Osteocyte (in vitro differentiated cells): ENCODE results near the gene FAM13C. TPM values are rescaled to one million over a fixed set of nuclear protein-coding genes. Genes with fewer than 3 reads are reported as not detected.
"Not testable (repeated sequence)": the region's sequence is repeated elsewhere in the genome, so short reads cannot be mapped to it uniquely, and the experiment has no call there.

Experiments
- DNase-seq: peaks from one replicate; pipeline ENCODE4 v3.0.0; 2021; ENCODE audit warnings: mixed read lengths; ENCODE audit not compliant: unreplicated experiment; ENCODE audit errors: extremely low spot score
- H3K27ac Mint-ChIP-seq: one replicate; pipeline ENCODE4 v1.8.0; 2021; ENCODE audit warnings: mild to moderate bottlenecking, mixed read lengths; ENCODE audit not compliant: unreplicated experiment
- H3K27me3 Mint-ChIP-seq: one replicate; pipeline ENCODE4 v1.8.0; 2021; ENCODE audit warnings: mixed read lengths; ENCODE audit not compliant: unreplicated experiment
- H3K36me3 Mint-ChIP-seq: one replicate; pipeline ENCODE4 v1.8.0; 2021; ENCODE audit warnings: mixed read lengths; ENCODE audit not compliant: unreplicated experiment
- H3K4me1 Mint-ChIP-seq: one replicate; pipeline ENCODE4 v1.8.0; 2021; ENCODE audit warnings: mixed read lengths; ENCODE audit not compliant: unreplicated experiment
- H3K4me3 Mint-ChIP-seq: one replicate; pipeline ENCODE4 v1.8.0; 2021; ENCODE audit warnings: mild to moderate bottlenecking, moderate library complexity, mixed read lengths; ENCODE audit not compliant: unreplicated experiment
- H3K9me3 Mint-ChIP-seq: one replicate; pipeline ENCODE4 v1.8.0; 2021; ENCODE audit warnings: mixed read lengths; ENCODE audit not compliant: unreplicated experiment
- total RNA-seq: library from RNA; stranded (reverse); gene quantifications from 2 replicates; pipeline ENCODE4 v1.2.1, GENCODE V29; 2021
- TF ChIP-seq, protein P1 (sequence below): fragments of 200-600 bp; sonication (generic); IDR thresholded peaks from 2 replicates; pipeline ENCODE4 v1.5.0; 2021; ENCODE audit warnings: antibody characterized with exemption, mild to moderate bottlenecking, moderate library complexity

FAM13C gene
- total RNA-seq, 1 donor from 2014 or later = 3.2 TPM

DNA sequence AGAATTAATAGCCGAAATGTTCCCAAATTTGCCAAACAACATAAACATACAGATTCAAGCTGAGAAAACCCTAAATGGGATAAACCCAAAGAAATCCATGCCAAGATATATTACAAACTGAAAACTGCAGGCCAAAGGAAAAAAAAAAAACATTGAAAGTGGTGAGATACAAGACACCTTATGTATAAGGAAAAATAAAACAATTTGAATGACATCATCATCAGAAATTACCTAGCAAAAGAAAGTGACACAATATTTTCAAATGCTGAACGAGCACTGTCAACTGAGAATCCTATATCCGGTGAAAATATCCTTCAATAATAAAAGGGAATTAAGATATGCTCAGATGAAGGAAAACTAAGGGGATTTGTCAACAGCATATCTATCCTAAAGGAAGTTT, 119.4 kb downstream of the FAM13C start:
- Mint-ChIP-seq H3K9me3 (peaks cover 4% of the 10 kb centered on the region), H3K36me3 (no peaks in the 10 kb centered on the region), H3K4me1 (no peaks in the 10 kb centered on the region), H3K4me3 (no peak overlapping the region), H3K27ac (no peak overlapping the region), H3K27me3 (peaks cover 37% of the 10 kb centered on the region)
- TF ChIP-seq, protein P1, sequence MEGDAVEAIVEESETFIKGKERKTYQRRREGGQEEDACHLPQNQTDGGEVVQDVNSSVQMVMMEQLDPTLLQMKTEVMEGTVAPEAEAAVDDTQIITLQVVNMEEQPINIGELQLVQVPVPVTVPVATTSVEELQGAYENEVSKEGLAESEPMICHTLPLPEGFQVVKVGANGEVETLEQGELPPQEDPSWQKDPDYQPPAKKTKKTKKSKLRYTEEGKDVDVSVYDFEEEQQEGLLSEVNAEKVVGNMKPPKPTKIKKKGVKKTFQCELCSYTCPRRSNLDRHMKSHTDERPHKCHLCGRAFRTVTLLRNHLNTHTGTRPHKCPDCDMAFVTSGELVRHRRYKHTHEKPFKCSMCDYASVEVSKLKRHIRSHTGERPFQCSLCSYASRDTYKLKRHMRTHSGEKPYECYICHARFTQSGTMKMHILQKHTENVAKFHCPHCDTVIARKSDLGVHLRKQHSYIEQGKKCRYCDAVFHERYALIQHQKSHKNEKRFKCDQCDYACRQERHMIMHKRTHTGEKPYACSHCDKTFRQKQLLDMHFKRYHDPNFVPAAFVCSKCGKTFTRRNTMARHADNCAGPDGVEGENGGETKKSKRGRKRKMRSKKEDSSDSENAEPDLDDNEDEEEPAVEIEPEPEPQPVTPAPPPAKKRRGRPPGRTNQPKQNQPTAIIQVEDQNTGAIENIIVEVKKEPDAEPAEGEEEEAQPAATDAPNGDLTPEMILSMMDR = no peak
- DNase-seq = no peak

DNA sequence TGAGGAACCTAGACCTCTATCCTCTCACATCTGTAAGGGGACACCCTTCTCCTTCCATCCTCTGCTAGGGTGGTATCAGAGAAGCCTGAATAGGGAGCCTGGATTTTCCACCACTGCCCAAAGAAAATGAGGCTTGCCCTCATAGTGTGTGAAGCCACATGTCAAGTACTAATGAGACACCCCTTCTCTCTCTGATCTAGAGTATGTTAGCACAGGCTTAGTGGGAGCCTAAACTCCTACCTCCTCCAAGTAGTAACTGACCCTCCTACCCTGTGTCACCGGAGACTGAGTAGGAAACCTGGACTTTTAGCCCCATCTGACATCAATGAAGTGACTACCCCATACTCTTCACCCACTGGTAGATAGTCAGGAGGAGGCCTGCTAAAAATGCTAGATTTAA, 120.3 kb downstream of the FAM13C start:
- H3K36me3 Mint-ChIP-seq = no peaks in the 10 kb centered on the region
- H3K9me3 Mint-ChIP-seq = peaks cover 4% of the 10 kb centered on the region
- no peak for DNase-seq
- H3K4me3 Mint-ChIP-seq = no peak overlapping the region
- no peak overlapping the region for H3K27ac Mint-ChIP-seq
- TF ChIP-seq, protein P1 = no peak
- peaks cover 38% of the 10 kb centered on the region for H3K27me3 Mint-ChIP-seq
- H3K4me1 Mint-ChIP-seq = no peaks in the 10 kb centered on the region

DNA sequence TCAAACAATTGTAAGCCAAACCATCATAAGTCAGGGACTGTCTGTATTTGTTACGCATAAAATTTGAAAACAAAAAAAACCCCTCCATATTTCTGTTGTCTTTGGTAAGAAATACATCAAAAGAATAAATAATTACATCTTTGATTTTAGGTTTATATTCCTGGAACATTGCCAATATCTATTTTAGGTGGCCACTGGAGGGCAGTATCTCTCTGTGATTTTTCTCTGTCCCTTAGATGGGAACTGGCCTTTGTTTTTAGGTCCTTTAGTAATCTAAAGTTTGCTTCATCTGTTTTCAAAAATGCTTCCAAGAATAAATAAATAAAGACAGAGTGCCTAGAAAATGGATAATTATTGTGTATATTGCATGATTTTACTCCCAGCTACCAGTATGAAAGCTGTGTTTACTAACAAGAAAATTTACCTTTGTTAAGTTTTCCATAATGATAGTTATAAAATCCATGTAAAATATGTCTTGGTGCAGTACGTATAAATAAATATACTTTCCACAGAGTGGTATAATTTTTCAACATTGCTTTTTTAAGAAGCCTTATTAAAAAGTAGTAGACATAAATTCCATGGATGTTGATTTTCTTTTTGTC, 121.7 kb downstream of the FAM13C start:
- no peak for DNase-seq
- Mint-ChIP-seq H3K4me3 (no peak overlapping the region), H3K9me3 (peaks cover 4% of the 10 kb centered on the region), H3K27ac (no peak overlapping the region), H3K4me1 (no peaks in the 10 kb centered on the region), H3K36me3 (no peaks in the 10 kb centered on the region), H3K27me3 (peaks cover 41% of the 10 kb centered on the region)
- TF ChIP-seq, protein P1 = peak; percentile 74

DNA sequence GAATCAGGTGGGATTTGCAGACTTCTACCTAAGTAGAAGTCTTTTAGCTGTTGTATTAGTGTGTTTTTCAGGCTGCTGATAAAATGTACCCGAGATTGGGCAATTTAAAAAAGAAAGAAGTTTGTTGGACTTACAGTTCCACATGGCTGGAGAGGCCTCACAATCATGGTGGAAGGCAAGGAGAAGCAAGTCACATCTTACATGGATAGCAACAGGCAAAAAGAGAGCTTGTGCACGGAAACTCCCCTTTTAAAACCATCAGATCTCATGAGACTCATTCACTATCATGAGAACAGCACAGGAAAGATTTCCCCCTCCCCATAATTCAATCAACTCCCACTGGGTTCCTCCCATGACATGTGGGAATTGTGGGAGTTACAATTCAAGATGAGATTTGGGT, 123.2 kb downstream of the FAM13C start:
- not testable (repeated sequence) for H3K27ac Mint-ChIP-seq, DNase-seq, H3K9me3 Mint-ChIP-seq

DNA sequence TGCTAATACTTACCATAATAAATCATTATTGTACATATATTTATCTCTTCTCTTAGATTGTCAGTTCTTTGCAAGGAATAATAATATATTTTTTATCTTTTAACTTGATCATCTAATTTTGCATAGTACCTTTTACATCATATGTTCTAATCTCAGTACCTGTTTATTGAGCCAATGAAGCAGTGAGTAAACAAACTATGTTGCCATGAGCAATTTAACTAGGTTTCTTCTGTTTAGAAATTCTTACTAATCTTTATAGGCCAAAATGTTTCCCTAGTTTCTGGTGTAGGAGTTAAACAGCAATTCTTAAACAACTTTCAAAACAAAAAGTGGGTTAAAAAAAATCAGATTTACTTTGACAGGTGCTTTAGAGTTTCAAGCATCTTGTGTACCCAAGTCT, 124.6 kb downstream of the FAM13C start:
- peaks cover 27% of the 10 kb centered on the region for H3K27me3 Mint-ChIP-seq

More for the DNA sequence above, 123.2 kb downstream of the FAM13C start:
- H3K36me3 Mint-ChIP-seq, H3K4me1 Mint-ChIP-seq, H3K4me3 Mint-ChIP-seq: not testable (repeated sequence)
- H3K27me3 Mint-ChIP-seq = peaks cover 40% of the 10 kb centered on the region

More for the DNA sequence above, 124.6 kb downstream of the FAM13C start:
- Mint-ChIP-seq H3K4me1 (no peaks in the 10 kb centered on the region), H3K36me3 (no peaks in the 10 kb centered on the region), H3K9me3 (peaks cover 4% of the 10 kb centered on the region), H3K4me3 (no peak overlapping the region), H3K27ac (no peak overlapping the region)
- TF ChIP-seq, protein P1 = no peak
- no peak for DNase-seq
